H1 (cell line): ENCODE data around the gene R3HDM2. TPM values are rescaled to one million over a fixed set of nuclear protein-coding genes. Genes with fewer than 3 reads are reported as not detected.

Experiments used
- ASH2L ChIP-seq: fragments of 200-600, 300-600 bp; sonication (generic); IDR thresholded peaks from one replicate; pipeline ENCODE4 v1.7.1; 2017; ENCODE audit warnings: low read length
- CBX8 ChIP-seq: fragments of 300-800, 300-1000 bp; sonication (generic); IDR thresholded peaks from 2 replicates; pipeline ENCODE4 v1.7.1; 2016; ENCODE audit warnings: low read depth, low read length, borderline replicate concordance
- EZH2 ChIP-seq: fragments of 200-600 bp; sonication (generic); IDR thresholded peaks from 2 replicates; pipeline ENCODE4 v1.7.1; 2012; ENCODE audit warnings: low read depth, mild to moderate bottlenecking, moderate library complexity, low read length, inconsistent platforms; ENCODE audit not compliant: severe bottlenecking
- GABPA ChIP-seq: IDR thresholded peaks from 2 replicates; pipeline ENCODE4 v1.6.1; 2011; ENCODE audit warnings: mild to moderate bottlenecking, low read length, moderate library complexity, borderline replicate concordance; ENCODE audit not compliant: insufficient read depth
- HDAC2 ChIP-seq, 2 experiments: fragments of 300-600 bp in 1 of 2; sonication (generic) in 1 of 2; IDR thresholded peaks; 2 replicates each; pipeline ENCODE4 v1.6.1; 2011 to 2012; ENCODE audit warnings: low read depth in 2 of 2, low read length in 2 of 2, mild to moderate bottlenecking in 2 of 2, moderate library complexity in 2 of 2, borderline replicate concordance in 1 of 2, inconsistent platforms in 1 of 2
- HDAC6 ChIP-seq: IDR thresholded peaks from one replicate; pipeline ENCODE4 v1.7.1; 2012; ENCODE audit warnings: low read depth, mild to moderate bottlenecking, inconsistent platforms, low read length, moderate library complexity
- JUN ChIP-seq: IDR thresholded peaks from 2 replicates; pipeline ENCODE4 v1.6.1; 2011; ENCODE audit warnings: low read depth, mild to moderate bottlenecking, improper control_type of control experiment, low read length
- KDM5A ChIP-seq: fragments of 200-600 bp; IDR thresholded peaks from 2 replicates; pipeline ENCODE4 v1.7.1; 2012; ENCODE audit warnings: mild to moderate bottlenecking, low read length, inconsistent platforms, mixed read lengths
- MAX ChIP-seq: IDR thresholded peaks from 2 replicates; pipeline ENCODE4 v1.6.1; 2012; ENCODE audit warnings: inconsistent platforms
- RAD21 ChIP-seq, 2 experiments: IDR thresholded peaks in 1 of 2; conservative IDR thresholded peaks in 1 of 2; 2 replicates each; pipeline ENCODE4 v1.6.1; 2011; ENCODE audit warnings: low read depth in 2 of 2, low read length in 2 of 2, improper control_type of control experiment in 1 of 2, inconsistent platforms in 1 of 2, mild to moderate bottlenecking in 1 of 2, moderate library complexity in 1 of 2
- RFX5 ChIP-seq: IDR thresholded peaks from 2 replicates; pipeline ENCODE4 v1.6.1; 2011; ENCODE audit warnings: low read depth, low read length, improper control_type of control experiment, borderline replicate concordance
- SAP30 ChIP-seq: fragments of 300-600 bp; sonication (generic); IDR thresholded peaks from 2 replicates; pipeline ENCODE4 v1.7.1; 2012; ENCODE audit warnings: low read length, moderate library complexity, mild to moderate bottlenecking, inconsistent platforms; ENCODE audit not compliant: insufficient read depth, insufficient replicate concordance
- SUZ12 ChIP-seq: fragments of 200-600 bp; sonication (generic); IDR thresholded peaks from 2 replicates; pipeline ENCODE4 v1.6.1; 2012; ENCODE audit warnings: mild to moderate bottlenecking, inconsistent platforms, low read length, moderate library complexity, mixed read lengths
- TCF12 ChIP-seq: IDR thresholded peaks from 2 replicates; pipeline ENCODE4 v1.6.1; 2011; ENCODE audit warnings: low read depth, mild to moderate bottlenecking, low read length
- USF2 ChIP-seq: IDR thresholded peaks from 2 replicates; pipeline ENCODE4 v1.6.1; 2011; ENCODE audit warnings: low read length, improper control_type of control experiment
- ZNF274 ChIP-seq: IDR thresholded peaks from 2 replicates; pipeline ENCODE4 v1.7.0; 2012; ENCODE audit warnings: low read length, borderline replicate concordance; ENCODE audit errors: extremely low read depth
- polyA plus RNA-seq, 7 experiments: library from polyadenylated mRNA; depleted of rRNA in 3 of 7; stranded (reverse) in 5 of 7; unstranded in 2 of 7; fragments of >200 nt in 5 of 7; fragments of 200-250 nt in 2 of 7; gene quantifications; 1 replicate in 5 of 7; 2 replicates in 1 of 7; 4 replicates in 1 of 7; pipeline versions ENCODE4 v1.2.1 to v1.2.3, GENCODE V29; 2011 to 2013; ENCODE audit warnings: missing spikeins in 2 of 7, mixed read lengths in 2 of 7
- total RNA-seq: library from RNA; stranded (reverse); fragmentation: NEBNext Ultra II Directional; extraction: Animal tissue kit (Norgen Biotek cat#: 25700); gene quantifications from 2 replicates; pipeline ENCODE4 v1.2.1, GENCODE V29; 2021

The R3HDM2 gene
- total and polyA plus RNA-seq, 2 of the 8 experiments (the other 6 are each of a cell fraction or from before 2014, with no cell fraction given), result 25.6 to 27.0 TPM

GRCh38 chr12:57460841-57461275 lies 30.0 kb upstream of the R3HDM2 start (continued):
- TF ChIP-seq USF2 (no peak), RAD21 (IDR thresholded peaks at IDR 0.05 in 1 of 2, conservative IDR thresholded peaks at IDR 0.05 in 1 of 2; ENCODE audit: low read depth in 2 of 2, low read length in 2 of 2) (no peak), KDM5A (no peak), ZNF274 (no peak), SAP30 (no peak), GABPA (no peak), SUZ12 (no peak), CBX8 (no peak), HDAC6 (no peak), MAX (no peak), HDAC2 (IDR thresholded peaks at IDR 0.05; ENCODE audit: borderline replicate concordance in 1 of 2, low read depth in 2 of 2, low read length in 2 of 2) (no peak), EZH2 (no peak), JUN (no peak), RFX5 (no peak), TCF12 (no peak), ASH2L (no peak)
